Ovary (tissue), 10 donors: ENCODE results near the gene PPP1R18. TPM values are rescaled to one million over a fixed set of nuclear protein-coding genes. Genes with fewer than 3 reads are reported as not detected.

Source experiments
- DNase-seq, 5 donors: peaks; one replicate each; pipeline ENCODE4 v3.0.0-alpha.2; 2019 to 2020
- H3K27ac ChIP-seq, 2 donors: fragments of 200-600 bp; one replicate each; pipeline versions ENCODE4 v1.5.1 to v1.8.0; 2019 to 2022
- H3K27me3 ChIP-seq: fragments of 200-600 bp; one replicate; pipeline ENCODE4 v1.8.0; 2022
- H3K36me3 ChIP-seq: fragments of 200-600 bp; sonication (generic); one replicate; pipeline ENCODE4 v1.5.1; 2019
- H3K4me1 ChIP-seq: one replicate; pipeline ENCODE4 v1.8.1; 2013; ENCODE audit warnings: mild to moderate bottlenecking, moderate library complexity; ENCODE audit not compliant: insufficient read depth
- H3K4me3 ChIP-seq: fragments of 200-600 bp; sonication (generic); one replicate; pipeline ENCODE4 v1.5.1; 2017
- H3K9me3 ChIP-seq, 2 donors: fragments of 200-600 bp in 1 of 2; sonication (generic) in 1 of 2; one replicate each; pipeline versions ENCODE4 v1.5.1 to v1.8.1; 2013 to 2019; ENCODE audit warnings: mild to moderate bottlenecking in 1 of 2, moderate library complexity in 1 of 2
- CTCF ChIP-seq, 3 donors: fragments of 450-650 bp in 2 of 3; fragments of 200-600 bp in 1 of 3; IDR thresholded peaks; one replicate each; pipeline versions ENCODE4 v1.5.1 to v1.8.0; 2016 to 2022; ENCODE audit warnings: antibody characterized with exemption in 3 of 3, mild to moderate bottlenecking in 1 of 3
- EP300 ChIP-seq: sonication (generic); formaldehyde crosslinking; IDR thresholded peaks from one replicate; pipeline ENCODE4 v1.6.1; 2017; ENCODE audit warnings: antibody characterized with exemption
- POLR2A ChIP-seq: fragments of 450-650 bp; IDR thresholded peaks from one replicate; pipeline ENCODE4 v1.6.1; 2017; ENCODE audit warnings: antibody characterized with exemption, mild to moderate bottlenecking, moderate library complexity
- WGBS, 3 donors: extraction: QIAGEN DNeasy Blood & Tissue Kit in 1 of 3; methylation state at CpG; one replicate each; pipeline versions ENCODE4 v1.1.5 to v1.1.7; 2013 to 2017; 5-methylcytosine and 5-hydroxymethylcytosine counted together
- intact Hi-C, 4 donors: fragments of 100-400 bp; cut with DNase I; formaldehyde crosslinking; loops; one replicate each; pipeline versions ENCODE4 v1.11.0 to v1.15.1; 2022 to 2023
- long read RNA-seq, 3 donors: library from polyadenylated mRNA in 2 of 3; unstranded in 2 of 3; transcript quantifications; one replicate each; pipeline ENCODE4 v2.0.0 and lab custom pipeline, GENCODE V29; 2021 to 2026
- polyA plus RNA-seq, 2 donors: library from polyadenylated mRNA; stranded (reverse); fragments of 200-250 nt in 1 of 2; fragments of 350-450 nt in 1 of 2; fragmentation: Illumina TruSeq in 1 of 2; extraction: RNeasy Lipid Tissue Mini Kit (QIAGEN cat#74804) in 1 of 2; gene quantifications; one replicate each; pipeline ENCODE4 v1.2.3, GENCODE V29; 2013 to 2014
- total RNA-seq, 7 donors: library from RNA; depleted of rRNA in 2 of 7; stranded (reverse); fragments of >200 nt in 2 of 7; fragmentation: NEBNext Ultra II Directional in 3 of 7; extraction: Animal tissue kit (Norgen Biotek cat#: 25700) in 3 of 7; gene quantifications; one replicate each; pipeline versions ENCODE4 v1.1.0 to v1.2.4, GENCODE V29; 2016 to 2023
- donor health status: DM: no; HTN: no; CAD: no; lungs with moderate emphysema.
- donor health status: DM: no; HTN: no; CAD: no.
- donor health status: Bipolar disorder and iron deficiency.
- donor health status: DM: yes; HTN: yes; CAD: no.
- donor health status: DM: no; HTN: no; CAD: no.
- donor health status: DM: yes; HTN: yes; CAD: no.

PPP1R18 gene, protein sequence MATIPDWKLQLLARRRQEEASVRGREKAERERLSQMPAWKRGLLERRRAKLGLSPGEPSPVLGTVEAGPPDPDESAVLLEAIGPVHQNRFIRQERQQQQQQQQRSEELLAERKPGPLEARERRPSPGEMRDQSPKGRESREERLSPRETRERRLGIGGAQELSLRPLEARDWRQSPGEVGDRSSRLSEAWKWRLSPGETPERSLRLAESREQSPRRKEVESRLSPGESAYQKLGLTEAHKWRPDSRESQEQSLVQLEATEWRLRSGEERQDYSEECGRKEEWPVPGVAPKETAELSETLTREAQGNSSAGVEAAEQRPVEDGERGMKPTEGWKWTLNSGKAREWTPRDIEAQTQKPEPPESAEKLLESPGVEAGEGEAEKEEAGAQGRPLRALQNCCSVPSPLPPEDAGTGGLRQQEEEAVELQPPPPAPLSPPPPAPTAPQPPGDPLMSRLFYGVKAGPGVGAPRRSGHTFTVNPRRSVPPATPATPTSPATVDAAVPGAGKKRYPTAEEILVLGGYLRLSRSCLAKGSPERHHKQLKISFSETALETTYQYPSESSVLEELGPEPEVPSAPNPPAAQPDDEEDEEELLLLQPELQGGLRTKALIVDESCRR
- total RNA-seq (10 to 100 TPM; 14.7 to 86.4 (median 56.0) TPM), polyA plus RNA-seq (10 to 100 TPM; 51.0 to 95.9 TPM)
- long read RNA-seq, donor 1, transcript PPP1R18-203 (3 exons, 1,156 nt), result minor isoform, 5 of 36 reads
- long read RNA-seq, donor 1, transcript PPP1R18-206 (3 exons, 1,448 nt), result major isoform, 18 of 36 reads
- long read RNA-seq, donor 1, partial matches to known transcripts, result 8 of 36 reads
- long read RNA-seq, donor 1, other reads (novel, unspliced or antisense), result 2 of 36 reads
- long read RNA-seq, donor 2, transcript PPP1R18-206 (3 exons, 1,448 nt), result major isoform, 6 of 6 reads
- long read RNA-seq, donor 2, partial matches to known transcripts, result 0 of 6 reads
- long read RNA-seq, donor 2, other reads (novel, unspliced or antisense), result 0 of 6 reads
- long read RNA-seq, donor 3, transcript PPP1R18-206 (3 exons, 1,448 nt), result major isoform, 17 of 30 reads
- long read RNA-seq, donor 3, transcript PPP1R18-202 (4 exons, 2,853 nt), result minor isoform, 5 of 30 reads
- long read RNA-seq, donor 3, partial matches to known transcripts, result 7 of 30 reads
- long read RNA-seq, donor 3, other reads (novel, unspliced or antisense), result 0 of 30 reads

DNA sequence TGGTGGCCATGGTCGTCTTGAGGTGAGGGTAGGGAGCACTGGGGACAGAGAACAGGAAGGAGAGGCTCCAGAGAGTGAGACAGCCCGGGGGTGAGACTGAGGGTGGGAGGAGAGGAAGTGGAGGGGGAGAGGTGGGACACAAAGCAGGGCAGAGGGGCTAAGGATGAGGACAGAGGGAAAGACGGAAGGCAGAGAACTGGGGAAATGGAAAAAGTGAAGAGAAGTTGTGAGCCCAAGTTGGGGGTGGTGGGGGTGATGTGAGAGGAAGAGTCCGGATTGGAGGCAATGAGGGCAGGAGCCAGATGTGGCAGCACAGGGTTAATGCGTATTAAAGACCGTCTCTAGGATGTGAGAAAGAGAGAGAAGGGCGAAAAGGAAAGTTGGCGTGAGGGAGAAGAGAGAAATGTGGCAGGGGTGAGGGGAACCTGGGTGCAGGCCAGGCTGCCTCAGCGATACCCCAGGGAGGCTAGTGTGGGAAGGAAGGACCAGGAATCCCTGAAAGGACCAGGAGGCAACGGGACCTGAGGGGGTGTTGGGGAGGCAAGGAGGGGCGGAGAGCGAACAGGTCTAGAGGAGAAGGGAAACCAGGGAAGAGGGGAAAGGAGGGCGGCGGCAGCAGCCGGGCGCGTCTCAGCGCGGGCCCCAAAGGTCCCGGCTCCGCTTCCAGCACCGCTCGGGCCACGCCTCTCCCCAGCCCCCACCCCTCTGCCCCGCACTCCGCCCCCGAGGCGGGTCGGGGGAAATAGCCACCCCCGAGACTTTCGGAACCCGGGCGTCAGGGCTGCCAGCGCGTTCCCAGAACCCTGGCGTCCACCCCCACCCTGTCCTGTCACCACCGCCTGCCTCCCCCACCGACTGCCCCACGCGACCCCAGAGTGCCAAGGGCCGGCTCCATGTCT is at the start of gene PPP1R18:
TSS of gene PPP1R18 (minus strand) at position 637 of the 899 bp plus-strand sequence. CDS start at position 10, 627 bp downstream.
- peak; percentile 82 to 87 (median 82) for DNase-seq
- no peaks in the 10 kb centered on the region for H3K36me3 ChIP-seq
- WGBS, 3 donors, result 1 to 2% (median 2%) methylated on average over 39 to 41 of the region's 41 CpGs
- H3K4me1 ChIP-seq, result peaks cover 11% of the 10 kb centered on the region
- peak within 1 kb of the TSS; percentile 54 for H3K4me3 ChIP-seq
- no peaks in the 10 kb centered on the region for H3K9me3 ChIP-seq
- no peaks in the 10 kb centered on the region for H3K27me3 ChIP-seq
- peak within 1 kb of the TSS; percentile 95 to 96 for H3K27ac ChIP-seq
- intact Hi-C loops, result loop anchor here in 3 of 4 donors (2.0 to 10.0 kb wide), 3 partner anchors 35 to 199 kb away; partner anchors contain the start of genes TUBB (in 3 of the 3), DDR1 (in 2 of the 3), MRPS18B (in 1 of the 3) and PPP1R10 (in 1 of the 3)
- TF ChIP-seq POLR2A (peak; percentile 17), EP300 (no peak), CTCF (IDR thresholded peaks at IDR 0.05) (no peak)

GRCh38 chr6:30735668-30736314 is 49.3 kb upstream of the PPP1R18 start:
- Histone ChIP-seq H3K27me3 (no peaks in the 10 kb centered on the region), H3K4me1 (peaks cover under 1% of the 10 kb centered on the region), H3K4me3 (no peak overlapping the region), H3K27ac (no peak overlapping the region), H3K36me3 (no peaks in the 10 kb centered on the region), H3K9me3 (no peaks in the 10 kb centered on the region)
- no peak for TF ChIP-seq CTCF (IDR thresholded peaks at IDR 0.05)
- TF ChIP-seq EP300, result no peak
- no peak for TF ChIP-seq POLR2A
- no peak for DNase-seq
- 86 to 87% (median 86%) methylated on average over 8 of the region's 8 CpGs for WGBS, 3 donors
- intact Hi-C loops, result loop anchor here in 3 of 4 donors (10.0 kb wide), 2 partner anchors 139 to 191 kb away; no protein-coding TSS in a partner anchor

- Histone ChIP-seq H3K27ac (no peak overlapping the region), H3K36me3 (no peaks in the 10 kb centered on the region), H3K27me3 (no peaks in the 10 kb centered on the region), H3K4me3 (no peak overlapping the region), H3K9me3 (no peaks in the 10 kb centered on the region), H3K4me1 (no peaks in the 10 kb centered on the region)
- TF ChIP-seq CTCF (IDR thresholded peaks at IDR 0.05) (no peak), EP300 (no peak), POLR2A (no peak)
- intact Hi-C loops, result loop anchor here in 3 of 4 donors (10.0 kb wide), 2 partner anchors 142 to 188 kb away; no protein-coding TSS in a partner anchor
- 86 to 90% (median 87%) methylated on average over 12 of the region's 12 CpGs for WGBS, 3 donors
- no peak for DNase-seq
Observed at GRCh38 chr6:30732237-30732943, 45.9 kb upstream of the PPP1R18 start.
